Dermis blood vessel endothelial cell (primary cell): ENCODE data around the gene LCE1D. TPM values are rescaled to one million over a fixed set of nuclear protein-coding genes. Genes with fewer than 3 reads are reported as not detected.

Experiments
- DNase-seq: peaks from one replicate; pipeline ENCODE4 v3.0.0; 2010
- total RNA-seq: library from RNA; depleted of rRNA; stranded (reverse); fragments of >200 nt; gene quantifications from 2 replicates; pipeline ENCODE4 v1.2.3, GENCODE V29; 2014

Gene LCE1D
- not detected in 2 replicates for total RNA-seq

- no peak for DNase-seq
Observed at GRCh38 chr1:152796421-152796820, at the start of gene LCE1D. Gene LCE1D, plus strand, starts transcription at chr1:152796721. Its CDS starts 1,074 bp downstream, at chr1:152797795.

- DNase-seq, result no peak
Observed at GRCh38 chr1:152747831-152748230, 48.7 kb upstream of the LCE1D start.

- DNase-seq, result no peak
Observed at GRCh38 chr1:152752225-152752624, 44.3 kb upstream of the LCE1D start.

GRCh38 chr1:152753586-152753985 lies 42.9 kb upstream of the LCE1D start:
- DNase-seq, result no peak

- DNase-seq, result no peak
Observed at GRCh38 chr1:152756872-152757271, 39.6 kb upstream of the LCE1D start.

- DNase-seq, result no peak
Observed at GRCh38 chr1:152757747-152758146, 38.8 kb upstream of the LCE1D start, which contains the start of gene KPRP. Gene KPRP, plus strand, starts transcription at chr1:152758025. Its CDS starts 1,564 bp downstream, at chr1:152759589.

GRCh38 chr1:152758636-152759035 lies 37.9 kb upstream of the LCE1D start:
- no peak for DNase-seq

- DNase-seq, result no peak
Observed at GRCh38 chr1:152759453-152760173, 36.9 kb upstream of the LCE1D start.

GRCh38 chr1:152760551-152761190 lies 35.9 kb upstream of the LCE1D start:
- DNase-seq, result no peak

GRCh38 chr1:152761609-152762213 lies 34.8 kb upstream of the LCE1D start:
- no peak for DNase-seq

- no peak for DNase-seq
Observed at GRCh38 chr1:152768847-152769533, 27.5 kb upstream of the LCE1D start.

- DNase-seq, result no peak
Observed at GRCh38 chr1:152770411-152770810, 26.1 kb upstream of the LCE1D start.

- no peak for DNase-seq
Observed at GRCh38 chr1:152774875-152775274, 21.6 kb upstream of the LCE1D start, which contains the start of gene LCE1F. Gene LCE1F, plus strand, starts transcription at chr1:152775140. Its CDS starts 1,232 bp downstream, at chr1:152776372.

GRCh38 chr1:152776361-152776760 lies 20.2 kb upstream of the LCE1D start:
- no peak for DNase-seq

- DNase-seq, result peak; percentile 5
Observed at GRCh38 chr1:152777510-152778137, 18.9 kb upstream of the LCE1D start.

GRCh38 chr1:152783095-152783494 lies 13.4 kb upstream of the LCE1D start:
- DNase-seq, result no peak

GRCh38 chr1:152786077-152786476 lies 10.4 kb upstream of the LCE1D start, which contains the start of gene LCE1E:
Gene LCE1E, plus strand, starts transcription at chr1:152786257. Its CDS starts 1,043 bp downstream, at chr1:152787300.
- no peak for DNase-seq

- no peak for DNase-seq
Observed at GRCh38 chr1:152795686-152796085, 835 bp upstream of the LCE1D start.

- DNase-seq, result no peak
Observed at GRCh38 chr1:152801333-152801732, 4.8 kb downstream of the LCE1D start.

GRCh38 chr1:152806576-152806975 lies 10.1 kb downstream of the LCE1D start, which contains the start of gene LCE1C:
Gene LCE1C, minus strand, starts transcription at chr1:152806651. Its CDS starts 1,173 bp downstream, at chr1:152805478.
- DNase-seq, result no peak

GRCh38 chr1:152811050-152811449 lies 14.5 kb downstream of the LCE1D start:
- no peak for DNase-seq

- DNase-seq, result no peak
Observed at GRCh38 chr1:152811671-152812070, 15.2 kb downstream of the LCE1D start, which contains the start of gene LCE1B. Gene LCE1B, plus strand, starts transcription at chr1:152811971. Its CDS starts 476 bp downstream, at chr1:152812447.
